HCT116 (cell line): ENCODE data around the gene CNTN5. TPM values are rescaled to one million over a fixed set of nuclear protein-coding genes. Genes with fewer than 3 reads are reported as not detected.

Experiments
- ATAC-seq: fragments of 200-7000 bp; cut with Tn5 transposase; 2 replicates; pipeline ENCODE4 v1.9.1; 2020; ENCODE audit warnings: mild to moderate bottlenecking, moderate library complexity
- BruUV-seq: library from RNA; stranded (reverse); fragments of 400-500 nt; replicated peaks from 2 replicates; lab custom pipeline; 2021; lab: Mats Ljungman, UMichigan
- CTCF ChIA-PET: fragments of 300-600 bp; sonication (Branson Sonifier 250); formaldehyde crosslinking; loops from one replicate; lab custom pipeline; 2021; ENCODE audit warnings: antibody characterized with exemption; lab: Charles Lee
- POLR2A ChIA-PET: fragments of 300-600, 350-600 bp; sonication (Branson Sonifier 250); formaldehyde crosslinking; loops from one replicate; lab custom pipeline; 2021; ENCODE audit warnings: antibody characterized with exemption; lab: Charles Lee
- RAD21 ChIA-PET, 2 experiments: fragments of 300-600 bp; sonication (Branson Sonifier 250); formaldehyde crosslinking; loops; one replicate each; lab custom pipeline; 2023; ENCODE audit warnings: low total read pairs in 2 of 2; ENCODE audit not compliant: uncharacterized antibody in 2 of 2, unreplicated experiment in 2 of 2, low non-redundant PET in 1 of 2; lab: Charles Lee
- DNase-seq: peaks from one replicate; pipeline ENCODE4 v3.0.0-alpha.2; 2010; ENCODE audit warnings: low read depth, low spot score
- H2AFZ ChIP-seq: fragments of 200-600 bp; shearing (Covaris generic), sonication (generic); 2 replicates; pipeline ENCODE4 v1.6.1; 2017; ENCODE audit warnings: low read depth, mixed run types, mixed read lengths, antibody characterized with exemption, low read length; ENCODE audit not compliant: poor library complexity, severe bottlenecking
- H3K27ac ChIP-seq: 2 replicates; pipeline ENCODE4 v1.5.1; 2012; ENCODE audit warnings: low read depth, low read length
- H3K27me3 ChIP-seq: fragments of 200-600 bp; sonication (generic); 2 replicates; pipeline ENCODE4 v1.6.1; 2016; ENCODE audit warnings: mixed run types, low read length, mixed read lengths; ENCODE audit not compliant: insufficient read depth
- H3K36me3 ChIP-seq, 2 experiments: fragments of 200-500 bp in 1 of 2; fragments of 200-600 bp in 1 of 2; sonication (Bioruptor generic) in 1 of 2; sonication (generic) in 1 of 2; 2 replicates each; pipeline versions ENCODE4 v1.5.1 to v1.6.1; 2014 to 2016; ENCODE audit warnings: low read length in 2 of 2, inconsistent platforms in 1 of 2, mixed read lengths in 1 of 2, mixed run types in 1 of 2; ENCODE audit not compliant: insufficient read depth in 2 of 2, control insufficient read depth in 1 of 2
- H3K4me1 ChIP-seq, 2 experiments: fragments of 200-600 bp in 1 of 2; sonication (generic) in 1 of 2; 2 replicates each; pipeline versions ENCODE4 v1.5.1 to v1.6.1; 2012 to 2017; ENCODE audit warnings: low read length in 2 of 2, inconsistent platforms in 1 of 2, mild to moderate bottlenecking in 1 of 2, mixed read lengths in 1 of 2, mixed run types in 1 of 2, moderate library complexity in 1 of 2; ENCODE audit not compliant: insufficient read depth in 2 of 2, control insufficient read depth in 1 of 2
- H3K4me2 ChIP-seq: fragments of 200-600 bp; sonication (generic); 2 replicates; pipeline ENCODE4 v1.6.1; 2017; ENCODE audit warnings: mixed run types, low read length, mixed read lengths
- H3K4me3 ChIP-seq, 2 experiments: fragments of 200-600 bp in 1 of 2; sonication (generic) in 1 of 2; replicated peaks in 1 of 2; 2 replicates each; pipeline ENCODE4 v1.5.1; 2011 to 2016; ENCODE audit warnings: low read length in 2 of 2, control low read depth in 1 of 2, low read depth in 1 of 2, mild to moderate bottlenecking in 1 of 2, mixed read lengths in 1 of 2, mixed run types in 1 of 2
- H3K79me2 ChIP-seq: fragments of 200-600 bp; sonication (generic); 2 replicates; pipeline ENCODE4 v1.6.1; 2017; ENCODE audit warnings: mild to moderate bottlenecking, mixed run types, low read length, moderate library complexity, mixed read lengths; ENCODE audit not compliant: insufficient read depth
- H3K9ac ChIP-seq: fragments of 200-600 bp; sonication (generic); 2 replicates; pipeline ENCODE4 v1.6.1; 2016; ENCODE audit warnings: low read length, mixed read lengths
- H3K9me2 ChIP-seq: fragments of 200-600 bp; sonication (generic), shearing (Covaris generic); 2 replicates; pipeline ENCODE4 v1.6.1; 2017; ENCODE audit warnings: mixed run types, mild to moderate bottlenecking, moderate library complexity; ENCODE audit not compliant: insufficient read depth
- H3K9me3 ChIP-seq, 2 experiments: fragments of 200-500 bp in 1 of 2; fragments of 200-600 bp in 1 of 2; sonication (Bioruptor generic) in 1 of 2; sonication (generic) in 1 of 2; 2 replicates each; pipeline ENCODE4 v1.6.1; 2014 to 2017; ENCODE audit warnings: low read length in 2 of 2, mixed read lengths in 2 of 2, inconsistent platforms in 1 of 2, low read depth in 1 of 2, mild to moderate bottlenecking in 1 of 2, mixed run types in 1 of 2, moderate library complexity in 1 of 2; ENCODE audit not compliant: control insufficient read depth in 1 of 2, insufficient read depth in 1 of 2
- H4K20me1 ChIP-seq: fragments of 200-600 bp; sonication (generic), shearing (Covaris generic); 2 replicates; pipeline ENCODE4 v1.6.1; 2017; ENCODE audit warnings: mixed run types, mild to moderate bottlenecking, moderate library complexity; ENCODE audit not compliant: insufficient read depth
- CBX3 ChIP-seq: IDR thresholded peaks from 2 replicates; pipeline ENCODE4 v1.6.1; 2012; ENCODE audit warnings: low read depth
- CEBPB ChIP-seq: IDR thresholded peaks from 2 replicates; pipeline ENCODE4 v1.6.1; 2012; ENCODE audit warnings: low read depth
- EGR1 ChIP-seq: IDR thresholded peaks from 2 replicates; pipeline ENCODE4 v1.6.1; 2012; ENCODE audit warnings: low read depth
- ELF1 ChIP-seq: IDR thresholded peaks from 2 replicates; pipeline ENCODE4 v1.6.1; 2012; ENCODE audit warnings: low read depth, borderline replicate concordance
- EZH2 ChIP-seq: fragments of 200-600 bp; sonication (generic); IDR thresholded peaks from 2 replicates; pipeline ENCODE4 v1.6.1; 2017; ENCODE audit warnings: antibody characterized with exemption, mixed run types
- EZH2phosphoT487 ChIP-seq: fragments of 200-600 bp; IDR thresholded peaks from 2 replicates; pipeline ENCODE4 v1.6.1; 2018; ENCODE audit warnings: antibody characterized with exemption, borderline replicate concordance
- FOSL1 ChIP-seq: IDR thresholded peaks from 2 replicates; pipeline ENCODE4 v1.6.1; 2012; ENCODE audit warnings: low read depth
- MAX ChIP-seq: IDR thresholded peaks from 2 replicates; pipeline ENCODE4 v1.6.1; 2012
- POLR2A ChIP-seq: IDR thresholded peaks from 2 replicates; pipeline ENCODE4 v1.7.0; 2011; ENCODE audit warnings: borderline replicate concordance; ENCODE audit not compliant: insufficient read depth, insufficient read length; ENCODE audit errors: extremely low read depth
- RAD21 ChIP-seq: IDR thresholded peaks from 2 replicates; pipeline ENCODE4 v1.6.1; 2012; ENCODE audit warnings: low read depth, mild to moderate bottlenecking
- REST ChIP-seq: IDR thresholded peaks from 2 replicates; pipeline ENCODE4 v1.6.1; 2012; ENCODE audit warnings: low read depth
- SIN3A ChIP-seq: IDR thresholded peaks from 2 replicates; pipeline ENCODE4 v1.6.1; 2012; ENCODE audit warnings: low read depth
- SRF ChIP-seq: IDR thresholded peaks from 2 replicates; pipeline ENCODE4 v1.6.1; 2012; ENCODE audit warnings: low read depth
- TCF7L2 ChIP-seq: IDR thresholded peaks from 2 replicates; pipeline ENCODE4 v1.7.0; 2011; ENCODE audit warnings: borderline replicate concordance, inconsistent platforms; ENCODE audit not compliant: insufficient read depth, insufficient read length; ENCODE audit errors: extremely low read depth
- YY1 ChIP-seq: IDR thresholded peaks from 2 replicates; pipeline ENCODE4 v1.6.1; 2011; ENCODE audit warnings: low read length, low read depth, moderate library complexity, mild to moderate bottlenecking; ENCODE audit not compliant: insufficient replicate concordance; ENCODE audit errors: extremely low read depth
- ZFX ChIP-seq: fragments of 450-650 bp; IDR thresholded peaks from 2 replicates; pipeline ENCODE4 v1.6.1; 2017
- intact Hi-C: fragments of 100-400 bp; cut with micrococcal nuclease; formaldehyde crosslinking; loops from 2 replicates; pipeline ENCODE4 v1.10.0; 2022
- total RNA-seq: library from RNA; stranded (reverse); gene quantifications from one replicate; pipeline ENCODE4 v1.2.1, GENCODE V29; 2021; ENCODE audit not compliant: unreplicated experiment

Gene CNTN5
- total RNA-seq, 1 experiment from 2014 or later: not detected

GRCh38 chr11:99383648-99384245 lies 363.0 kb downstream of the CNTN5 start:
- TF ChIP-seq ZFX (no peak), CEBPB (no peak), EZH2phosphoT487 (no peak), RAD21 (no peak), SRF (no peak), EZH2 (no peak)
- ChIA-PET RAD21 (no interaction called here), CTCF (no interaction called here), POLR2A (no interaction called here)
- Histone ChIP-seq H3K4me1 (no peaks in the 10 kb centered on the region), H2AFZ (no peak overlapping the region), H3K9ac (no peak overlapping the region), H3K79me2 (no peaks in the 10 kb centered on the region), H3K4me2 (no peak overlapping the region), H3K9me2 (no peaks in the 10 kb centered on the region), H3K4me3 (no peak overlapping the region), H3K27ac (no peak overlapping the region), H3K36me3 (no peaks in the 10 kb centered on the region), H3K9me3 (peaks cover 0 to 6% of the 10 kb centered on the region in 2 experiments; a peak in 2 of 4 replicates), H3K27me3 (no peaks in the 10 kb centered on the region), H4K20me1 (no peaks in the 10 kb centered on the region)
- no peak for ATAC-seq
- DNase-seq: no peak
- BruUV-seq: no TSS peak
- intact Hi-C loops: no loop called here

- Histone ChIP-seq H4K20me1 (no peaks in the 10 kb centered on the region), H3K4me3 (no peak overlapping the region), H3K27ac (no peak overlapping the region), H3K9me2 (no peaks in the 10 kb centered on the region), H3K79me2 (no peaks in the 10 kb centered on the region), H3K9me3 (no peaks in the 10 kb centered on the region; a peak in 2 of 4 replicates), H3K9ac (no peak overlapping the region), H3K27me3 (no peaks in the 10 kb centered on the region), H3K4me2 (no peak overlapping the region), H2AFZ (no peak overlapping the region)
- BruUV-seq: no TSS peak
- DNase-seq: no peak
- CTCF ChIA-PET: no interaction called here
- ATAC-seq: no peak
- intact Hi-C loops: no loop called here
- RAD21 ChIA-PET: no interaction called here
- POLR2A ChIA-PET: no interaction called here
- TF ChIP-seq POLR2A (no peak), SRF (no peak), TCF7L2 (no peak), FOSL1 (no peak), CBX3 (no peak), REST (no peak), ZFX (no peak), MAX (no peak), SIN3A (no peak), YY1 (no peak), EGR1 (no peak), CEBPB (no peak), ELF1 (no peak)
- TF ChIP-seq, all 23 proteins: peak for 0
- no peaks in the 10 kb centered on the region for H3K36me3 ChIP-seq
- no peaks in the 10 kb centered on the region for H3K4me1 ChIP-seq
These were observed 370.5 kb downstream of the CNTN5 start for GRCh38 chr11:99391245-99391644.
